IMR-90 (cell line): ENCODE data around the gene PDLIM4. TPM values are rescaled to one million over a fixed set of nuclear protein-coding genes. Genes with fewer than 3 reads are reported as not detected.

Experiments used
- ATAC-seq: fragments of 200-7000 bp; cut with Tn5 transposase; 2 replicates; pipeline ENCODE4 v1.9.1; 2020; ENCODE audit warnings: low read depth, mild to moderate bottlenecking, moderate library complexity
- BruUV-seq: library from RNA; stranded (reverse); fragments of 400-500 nt; replicated peaks from 2 replicates; lab custom pipeline; 2021; lab: Mats Ljungman, UMichigan
- CTCF ChIA-PET: fragments of 300-600 bp; formaldehyde crosslinking; extraction: SDS; loops from one replicate; lab custom pipeline; 2021; ENCODE audit warnings: antibody characterized with exemption; lab: Yijun Ruan, JAX
- POLR2A ChIA-PET: fragments of 300-600 bp; sonication (Branson Sonifier 250); formaldehyde crosslinking; loops from one replicate; lab custom pipeline; 2022; ENCODE audit warnings: antibody characterized with exemption; ENCODE audit not compliant: unreplicated experiment; lab: Charles Lee
- DNase-seq: peaks from one replicate; pipeline ENCODE4 v3.0.0; 2013
- H2AFZ ChIP-seq: replicated peaks from 2 replicates; pipeline ENCODE3; 2013; ENCODE audit warnings: low read length, mild to moderate bottlenecking; ENCODE audit not compliant: poor library complexity
- H2AK5ac ChIP-seq: 2 replicates; pipeline ENCODE4 v1.6.1; 2013; ENCODE audit warnings: low read depth, low read length, inconsistent platforms
- H2AK9ac ChIP-seq: replicated peaks from 2 replicates; pipeline ENCODE3; 2013; ENCODE audit warnings: mild to moderate bottlenecking, low read depth, low read length, moderate library complexity; ENCODE audit not compliant: poor library complexity
- H2BK120ac ChIP-seq: 2 replicates; pipeline ENCODE4 v1.6.1; 2013; ENCODE audit warnings: low read depth, low read length, inconsistent platforms
- H2BK15ac ChIP-seq: 3 replicates; pipeline ENCODE4 v1.6.1; 2013; ENCODE audit warnings: low read depth, low read length, inconsistent platforms
- H2BK20ac ChIP-seq: 2 replicates; pipeline ENCODE4 v1.6.1; 2013; ENCODE audit warnings: low read depth, mild to moderate bottlenecking, inconsistent platforms, low read length, moderate library complexity
- H2BK5ac ChIP-seq: 2 replicates; pipeline ENCODE4 v1.6.1; 2013; ENCODE audit warnings: mild to moderate bottlenecking, low read depth, low read length, inconsistent platforms; ENCODE audit not compliant: poor library complexity, severe bottlenecking
- H3K14ac ChIP-seq: replicated peaks from 2 replicates; pipeline ENCODE4 v1.6.1; 2013; ENCODE audit warnings: low read depth, low read length, inconsistent platforms
- H3K18ac ChIP-seq: 2 replicates; pipeline ENCODE4 v1.6.1; 2013; ENCODE audit warnings: low read depth, low read length, control low read depth
- H3K23ac ChIP-seq: 2 replicates; pipeline ENCODE4 v1.6.1; 2013; ENCODE audit warnings: low read depth, low read length, inconsistent platforms
- H3K27ac ChIP-seq: 2 replicates; pipeline ENCODE4 v1.5.1; 2013; ENCODE audit warnings: mild to moderate bottlenecking, control low read depth, low read length; ENCODE audit not compliant: insufficient read depth
- H3K27me3 ChIP-seq: 2 replicates; pipeline ENCODE4 v1.6.1; 2013; ENCODE audit warnings: low read length; ENCODE audit not compliant: control insufficient read depth, insufficient read depth
- H3K36me3 ChIP-seq: 2 replicates; pipeline ENCODE4 v1.6.1; 2013; ENCODE audit warnings: low read length, mixed read lengths; ENCODE audit not compliant: control insufficient read depth, insufficient read depth
- H3K4ac ChIP-seq: 2 replicates; pipeline ENCODE4 v1.6.1; 2013; ENCODE audit warnings: low read depth, low read length, inconsistent platforms
- H3K4me1 ChIP-seq: 2 replicates; pipeline ENCODE4 v1.6.1; 2013; ENCODE audit warnings: low read length, mixed read lengths; ENCODE audit not compliant: control insufficient read depth, insufficient read depth
- H3K4me2 ChIP-seq: 2 replicates; pipeline ENCODE4 v1.6.1; 2013; ENCODE audit warnings: low read depth, mild to moderate bottlenecking, control low read depth, low read length, moderate library complexity
- H3K4me3 ChIP-seq: 2 replicates; pipeline ENCODE4 v1.5.1; 2013; ENCODE audit warnings: low read depth, mild to moderate bottlenecking, control low read depth, low read length, moderate library complexity; ENCODE audit not compliant: insufficient read depth
- H3K56ac ChIP-seq: 2 replicates; pipeline ENCODE4 v1.6.1; 2013; ENCODE audit warnings: low read length, inconsistent platforms; ENCODE audit not compliant: insufficient read depth; ENCODE audit errors: extremely low read depth
- H3K79me1 ChIP-seq, 2 experiments: 2 replicates each; pipeline ENCODE4 v1.6.1; 2013; ENCODE audit warnings: low read length in 2 of 2, inconsistent platforms in 1 of 2, low read depth in 1 of 2
- H3K9ac ChIP-seq: 2 replicates; pipeline ENCODE4 v1.6.1; 2013; ENCODE audit warnings: low read depth, low read length, control low read depth
- H3K9me1 ChIP-seq: 2 replicates; pipeline ENCODE4 v1.6.1; 2013; ENCODE audit warnings: low read length, inconsistent platforms; ENCODE audit not compliant: insufficient read depth
- H3K9me3 ChIP-seq: 2 replicates; pipeline ENCODE4 v1.6.1; 2013; ENCODE audit warnings: low read length; ENCODE audit not compliant: control insufficient read depth, insufficient read depth
- H4K20me1 ChIP-seq: 2 replicates; pipeline ENCODE4 v1.6.1; 2013; ENCODE audit warnings: low read length, inconsistent platforms; ENCODE audit not compliant: insufficient read depth
- H4K5ac ChIP-seq: 2 replicates; pipeline ENCODE4 v1.6.1; 2013; ENCODE audit warnings: mild to moderate bottlenecking, low read depth, low read length, control low read depth
- H4K8ac ChIP-seq, 2 experiments: 2 replicates each; pipeline ENCODE4 v1.6.1; 2013; ENCODE audit warnings: low read depth in 2 of 2, low read length in 2 of 2, control low read depth in 1 of 2, inconsistent platforms in 1 of 2
- H4K91ac ChIP-seq: 2 replicates; pipeline ENCODE4 v1.6.1; 2013; ENCODE audit warnings: low read depth, low read length, inconsistent platforms; ENCODE audit not compliant: insufficient read depth
- BHLHE40 ChIP-seq: fragments of 150-350 bp; IDR thresholded peaks from 2 replicates; pipeline ENCODE4 v1.6.1; 2016; ENCODE audit warnings: mild to moderate bottlenecking, low read depth, low read length
- ELK1 ChIP-seq: fragments of 150-350 bp; IDR thresholded peaks from 2 replicates; pipeline ENCODE4 v1.6.1; 2016; ENCODE audit warnings: low read depth, mild to moderate bottlenecking, low read length, moderate library complexity, borderline replicate concordance
- MAFK ChIP-seq: IDR thresholded peaks from 2 replicates; pipeline ENCODE4 v1.6.1; 2012; ENCODE audit warnings: low read depth, low read length, improper control_type of control experiment
- NFE2L2 ChIP-seq: fragments of 150-350 bp; IDR thresholded peaks from 2 replicates; pipeline ENCODE4 v1.6.1; 2016; ENCODE audit warnings: low read depth, mild to moderate bottlenecking, low read length
- RFX5 ChIP-seq: IDR thresholded peaks from 2 replicates; pipeline ENCODE4 v1.8.0; 2012; ENCODE audit warnings: low read depth, mild to moderate bottlenecking, low read length, moderate library complexity
- USF2 ChIP-seq: fragments of 150-350 bp; IDR thresholded peaks from 2 replicates; pipeline ENCODE4 v1.6.1; 2017; ENCODE audit warnings: mild to moderate bottlenecking, antibody characterized with exemption, low read length, low read depth
- WGBS, 2 experiments: methylation state at CpG; one replicate each; pipeline versions ENCODE4 v1.1.5 to v1.1.7; 2013; ENCODE audit warnings: missing lambda C conversion rate in 2 of 2; ENCODE audit not compliant: insufficient read length in 1 of 2; ENCODE audit errors: extremely low coverage in 2 of 2; 5-methylcytosine and 5-hydroxymethylcytosine counted together
- dilution Hi-C: fragments of 300-500 bp; cut with HindIII; formaldehyde crosslinking; loops from one replicate; pipeline ENCODE4 v1.14.3; 2018; ENCODE audit warnings: low sequenced_read_pairs; ENCODE audit not compliant: unreplicated experiment
- in situ Hi-C: fragments of 300-500 bp; cut with MboI; formaldehyde crosslinking; loops from 3 replicates; pipeline ENCODE4 v1.14.3; 2019; ENCODE audit warnings: low sequenced_read_pairs, inconsistent platforms, mixed read lengths
- intact Hi-C: fragments of 100-400 bp; cut with micrococcal nuclease; formaldehyde crosslinking; loops from 2 replicates; pipeline ENCODE4 v1.10.0; 2022
- polyA plus RNA-seq, 3 experiments: library from polyadenylated mRNA; depleted of rRNA; stranded (reverse); fragments of >200 nt; gene quantifications; 2 replicates each; pipeline ENCODE4 v1.2.3, GENCODE V29; 2012; ENCODE audit warnings: low replicate concordance in 1 of 3
- total RNA-seq: library from RNA; depleted of rRNA; stranded (reverse); fragments of >200 nt; gene quantifications from 2 replicates; pipeline ENCODE4 v1.2.3, GENCODE V29; 2012

PDLIM4 gene
- total and polyA plus RNA-seq, 2 of the 4 experiments (the other 2 are of a cell fraction) = 61.1 to 214 TPM

- Histone ChIP-seq H2AK9ac (no peak overlapping the region), H3K27me3 (peaks cover 5% of the 10 kb centered on the region), H3K4ac (no peak overlapping the region), H3K14ac (no peak overlapping the region), H2BK20ac (no peak overlapping the region), H4K5ac (no peak overlapping the region), H4K91ac (no peak overlapping the region), H2AK5ac (no peak overlapping the region), H3K56ac (no peak overlapping the region), H3K18ac (no peak overlapping the region), H3K36me3 (no peaks in the 10 kb centered on the region), H2AFZ (no peak overlapping the region), H3K9me3 (no peaks in the 10 kb centered on the region), H4K20me1 (no peaks in the 10 kb centered on the region), H3K23ac (no peak overlapping the region), H2BK120ac (no peak overlapping the region), H2BK15ac (no peak overlapping the region), H2BK5ac (no peak overlapping the region), H3K4me2 (no peak overlapping the region), H3K9ac (no peak overlapping the region), H3K4me1 (peaks cover 2% of the 10 kb centered on the region; the same call in 1 of the 2 replicates), H3K4me3 (no peak overlapping the region), H3K27ac (no peak overlapping the region), H3K79me1 (no peaks in the 10 kb centered on the region), H4K8ac (no peak overlapping the region), H3K9me1 (peaks cover 3% of the 10 kb centered on the region; the same call in 1 of the 2 replicates)
- intact Hi-C loops (no loop called here), dilution Hi-C loops (no loop called here), in situ Hi-C loops (no loop called here)
- DNase-seq (no peak), ATAC-seq (no peak)
- TF ChIP-seq ELK1 = no peak
- peak; percentile 59 for TF ChIP-seq MAFK
- no peak for TF ChIP-seq BHLHE40
- no peak for TF ChIP-seq RFX5
- no peak for TF ChIP-seq NFE2L2
- no peak for TF ChIP-seq USF2
- 43% methylated on average over 1 of the region's 5 CpGs; no CpG with 5 or more reads in 1 of the 2 experiments for WGBS, 2 experiments
- CTCF ChIA-PET = interaction anchor here (0.5 to 1.4 kb wide), 2 partner anchors 8 to 12 kb away, joined by 3 to 4 read pairs; no protein-coding TSS in a partner anchor
- POLR2A ChIA-PET = no interaction called here
- no TSS peak for BruUV-seq
These were observed 23.1 kb downstream of the PDLIM4 start for GRCh38 chr5:132280371-132281240.
